Measurements from ENCODE around the gene CCSER1.
"Not testable (repeated sequence)": the region's sequence is repeated elsewhere in the genome, so short reads cannot be mapped to it uniquely, and the experiment has no call there.

The CCSER1 gene

DNA sequence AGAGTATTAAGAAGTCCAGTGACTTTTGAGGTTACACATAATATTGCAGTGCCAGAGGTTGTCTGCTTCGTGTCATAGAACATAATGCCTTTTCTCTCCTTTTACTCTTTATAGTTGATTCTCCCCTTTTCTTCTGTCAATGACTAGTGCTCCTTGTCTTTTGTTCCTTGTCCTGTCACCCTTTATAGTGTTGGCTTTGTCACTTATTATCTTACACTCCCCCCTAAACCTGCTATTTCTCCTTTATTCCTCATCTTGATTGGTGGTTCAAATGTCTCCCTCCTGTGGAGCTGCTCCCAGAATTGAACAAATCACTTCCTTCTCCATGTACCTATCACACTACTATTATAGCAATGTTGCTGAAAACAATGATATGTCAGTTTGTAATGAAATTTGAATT, 1320.0 kb downstream of the CCSER1 start:
- Histone ChIP-seq H3K4me2 (ENCODE audit: low read length) (no peak overlapping the region), H3K9me3 (ENCODE audit: control insufficient read depth, insufficient read depth, low read length) (no peaks in the 10 kb centered on the region), H4K20me1 (ENCODE audit: control insufficient read depth, insufficient read depth, low read depth, low read length) (no peaks in the 10 kb centered on the region), H3K36me3 (ENCODE audit: control insufficient read depth, low read length) (no peaks in the 10 kb centered on the region), H3K27me3 (ENCODE audit: control insufficient read depth, low read length) (no peaks in the 10 kb centered on the region), H3K27ac (ENCODE audit: low read depth, low read length) (no peak overlapping the region), H3K4me1 (ENCODE audit: control insufficient read depth, low read length) (no peaks in the 10 kb centered on the region), H3K9me2 (replicated peaks; ENCODE audit: control insufficient read depth, low read length) (no peaks in the 10 kb centered on the region), H3K4me3 (ENCODE audit: low read length) (no peak overlapping the region), H3K79me2 (ENCODE audit: control insufficient read depth, low read length) (no peaks in the 10 kb centered on the region), H3F3A (ENCODE audit: control insufficient read depth, insufficient read depth) (no peaks in the 10 kb centered on the region)
- TF ChIP-seq CTCF (IDR thresholded peaks at IDR 0.05; ENCODE audit: low read depth, low read length, poor library complexity, severe bottlenecking), result no peak
- no peak for TF ChIP-seq EZH2phosphoT487 (IDR thresholded peaks at IDR 0.05; ENCODE audit: borderline replicate concordance, low read length)

- Histone ChIP-seq H3F3A (ENCODE audit: control insufficient read depth, insufficient read depth) (no peaks in the 10 kb centered on the region), H3K36me3 (ENCODE audit: control insufficient read depth, low read length) (no peaks in the 10 kb centered on the region), H3K9me2 (replicated peaks; ENCODE audit: control insufficient read depth, low read length) (no peaks in the 10 kb centered on the region), H3K4me1 (ENCODE audit: control insufficient read depth, low read length) (no peaks in the 10 kb centered on the region), H3K4me2 (ENCODE audit: low read length) (no peak overlapping the region), H3K9me3 (ENCODE audit: control insufficient read depth, insufficient read depth, low read length) (no peaks in the 10 kb centered on the region), H4K20me1 (ENCODE audit: control insufficient read depth, insufficient read depth, low read depth, low read length) (no peaks in the 10 kb centered on the region), H3K79me2 (ENCODE audit: control insufficient read depth, low read length) (no peaks in the 10 kb centered on the region), H3K27me3 (ENCODE audit: control insufficient read depth, low read length) (no peaks in the 10 kb centered on the region), H3K27ac (ENCODE audit: low read depth, low read length) (no peak overlapping the region), H3K4me3 (ENCODE audit: low read length) (no peak overlapping the region)
- no peak for TF ChIP-seq EZH2phosphoT487 (IDR thresholded peaks at IDR 0.05; ENCODE audit: borderline replicate concordance, low read length)
- no peak for TF ChIP-seq CTCF (IDR thresholded peaks at IDR 0.05; ENCODE audit: low read depth, low read length, poor library complexity, severe bottlenecking)
These were observed 1321.6 kb downstream of the CCSER1 start for GRCh38 chr4:91448668-91449330.

DNA sequence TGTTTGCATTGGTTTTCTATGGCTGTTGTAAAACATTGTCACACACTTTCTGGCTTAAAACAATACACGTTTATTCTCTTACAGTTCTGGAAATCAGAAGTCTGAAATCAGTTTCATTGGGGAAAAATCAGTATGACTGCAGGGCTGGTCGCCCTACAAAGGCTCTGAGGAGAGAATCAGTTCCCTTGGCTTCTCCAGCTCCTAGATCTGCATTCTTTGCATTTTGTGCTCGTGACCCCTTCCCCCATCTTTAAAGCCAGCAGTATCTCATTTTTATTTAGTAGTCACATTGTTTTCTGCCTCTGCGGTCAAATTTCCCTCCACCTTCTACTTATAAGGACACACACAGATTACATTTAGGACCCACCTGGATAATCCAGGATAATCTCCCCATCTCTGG, 1326.9 kb downstream of the CCSER1 start:
- no peak overlapping the region for H3K27ac ChIP-seq (ENCODE audit: low read depth, low read length)

GRCh38 chr4:91462566-91462965, 1335.4 kb downstream of the CCSER1 start:
- H3F3A ChIP-seq (ENCODE audit: control insufficient read depth, insufficient read depth); H3K9me3 ChIP-seq (ENCODE audit: control insufficient read depth, insufficient read depth, low read length); H3K27ac ChIP-seq (ENCODE audit: low read depth, low read length); H3K9me2 ChIP-seq (replicated peaks; ENCODE audit: control insufficient read depth, low read length); H3K79me2 ChIP-seq (ENCODE audit: control insufficient read depth, low read length); H3K4me1 ChIP-seq (ENCODE audit: control insufficient read depth, low read length); H3K27me3 ChIP-seq (ENCODE audit: control insufficient read depth, low read length); H3K36me3 ChIP-seq (ENCODE audit: control insufficient read depth, low read length); H4K20me1 ChIP-seq (ENCODE audit: control insufficient read depth, insufficient read depth, low read depth, low read length); H3K4me2 ChIP-seq (ENCODE audit: low read length); H3K4me3 ChIP-seq (ENCODE audit: low read length): not testable (repeated sequence)

More for the DNA sequence above, 1326.9 kb downstream of the CCSER1 start:
- H3K36me3 ChIP-seq (ENCODE audit: control insufficient read depth, low read length), result no peaks in the 10 kb centered on the region
- no peaks in the 10 kb centered on the region for H3K27me3 ChIP-seq (ENCODE audit: control insufficient read depth, low read length)
- no peaks in the 10 kb centered on the region for H3F3A ChIP-seq (ENCODE audit: control insufficient read depth, insufficient read depth)
- H3K4me3 ChIP-seq (ENCODE audit: low read length), result no peak overlapping the region
- H4K20me1 ChIP-seq (ENCODE audit: control insufficient read depth, insufficient read depth, low read depth, low read length), result no peaks in the 10 kb centered on the region
- H3K9me2 ChIP-seq (replicated peaks; ENCODE audit: control insufficient read depth, low read length), result no peaks in the 10 kb centered on the region
- no peaks in the 10 kb centered on the region for H3K9me3 ChIP-seq (ENCODE audit: control insufficient read depth, insufficient read depth, low read length)
- H3K4me2 ChIP-seq (ENCODE audit: low read length), result no peak overlapping the region
- no peaks in the 10 kb centered on the region for H3K4me1 ChIP-seq (ENCODE audit: control insufficient read depth, low read length)
- H3K79me2 ChIP-seq (ENCODE audit: control insufficient read depth, low read length), result no peaks in the 10 kb centered on the region
- TF ChIP-seq EZH2phosphoT487 (IDR thresholded peaks at IDR 0.05; ENCODE audit: borderline replicate concordance, low read length), result no peak
- TF ChIP-seq CTCF (IDR thresholded peaks at IDR 0.05; ENCODE audit: low read depth, low read length, poor library complexity, severe bottlenecking), result no peak
